ENCODE results near the gene TXLNG. TPM values are rescaled to one million over a fixed set of nuclear protein-coding genes. Genes with fewer than 3 reads are reported as not detected.
A peak's percentile ranks its signal among the peaks of the same experiment; 100 is the strongest.

TXLNG gene
- total and polyA plus RNA-seq, 2 donors (not counting 1 experiment from before 2014, with no cell fraction given), result 12.5 to 13.1 TPM

DNA sequence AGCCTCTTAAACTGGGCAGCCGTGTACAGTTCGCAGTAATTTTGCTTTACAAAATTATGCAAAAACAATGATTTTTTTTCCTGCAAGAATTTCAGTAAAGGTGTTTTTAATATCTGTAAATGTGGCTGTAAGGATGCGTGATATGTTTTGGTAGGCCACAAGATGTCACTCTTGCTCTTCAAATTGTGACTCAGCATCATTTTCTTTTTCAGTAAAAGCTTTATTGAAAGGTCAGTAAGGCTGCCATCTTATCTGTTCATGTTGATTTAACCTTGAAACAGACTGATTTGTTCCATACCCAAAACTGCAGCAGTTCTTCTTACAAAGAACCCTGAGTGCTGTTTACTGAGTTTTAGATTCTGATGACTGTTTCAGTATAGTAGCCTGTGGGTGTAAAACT is 39.9 kb downstream of the TXLNG start:
- Histone ChIP-seq H2AFZ (ENCODE audit: insufficient read depth, low read depth, low read length, poor library complexity, severe bottlenecking) (no peak overlapping the region), H3K79me2 (ENCODE audit: control insufficient read depth, insufficient read depth, low read length) (no peaks in the 10 kb centered on the region), H3K9ac (ENCODE audit: low read length) (no peak overlapping the region), H3K9me3 (ENCODE audit: control extremely low read depth in 1 of 3, control insufficient read depth in 2 of 3, insufficient read depth in 1 of 3, low read length in 2 of 3) (no peaks in the 10 kb centered on the region), H3K4me3 (ENCODE audit: control extremely low read depth in 1 of 5, extremely low read depth in 1 of 5, insufficient read depth in 1 of 5, low read depth in 2 of 5, low read length in 4 of 5) (no peak overlapping the region), H3K27me3 (replicated peaks in 1 of 4; ENCODE audit: control extremely low read depth in 1 of 4, control insufficient read depth in 3 of 4, insufficient read depth in 4 of 4, low read length in 3 of 4) (no peaks in the 10 kb centered on the region), H3K36me3 (replicated peaks in 1 of 2; ENCODE audit: control extremely low read depth in 1 of 2, control insufficient read depth in 1 of 2, extremely low read depth in 1 of 2, insufficient read depth in 2 of 2, low read length in 1 of 2) (peaks cover 0 to 14% of the 10 kb centered on the region in 2 experiments), H4K20me1 (ENCODE audit: control insufficient read depth, insufficient read depth, low read length, poor library complexity, severe bottlenecking) (no peaks in the 10 kb centered on the region), H3K27ac (ENCODE audit: low read length in 2 of 2) (no peak overlapping the region), H3K4me1 (ENCODE audit: control insufficient read depth in 2 of 2, insufficient read depth in 2 of 2, low read length in 2 of 2) (no peaks in the 10 kb centered on the region), H3K4me2 (replicated peaks; ENCODE audit: low read depth, low read length, poor library complexity, severe bottlenecking) (no peak overlapping the region)
- Mint-ChIP-seq H3K27ac (no peak overlapping the region), H3K4me3 (no peak overlapping the region), H3K4me1 (no peaks in the 10 kb centered on the region), H3K27me3 (no peaks in the 10 kb centered on the region), H3K9me3 (ENCODE audit: insufficient read depth) (no peaks in the 10 kb centered on the region)
- intact Hi-C loops (cut with micrococcal nuclease), result loop anchor here (1.0 kb wide), 1 partner anchor 66 kb away; no protein-coding TSS in a partner anchor
- no CpG with 5 or more reads among the region's 3 CpGs for WGBS (ENCODE audit: insufficient coverage)
- ATAC-seq (ENCODE audit: low read depth) (no peak), DNase-seq (peak; percentile 41)
- TF ChIP-seq, protein P1, sequence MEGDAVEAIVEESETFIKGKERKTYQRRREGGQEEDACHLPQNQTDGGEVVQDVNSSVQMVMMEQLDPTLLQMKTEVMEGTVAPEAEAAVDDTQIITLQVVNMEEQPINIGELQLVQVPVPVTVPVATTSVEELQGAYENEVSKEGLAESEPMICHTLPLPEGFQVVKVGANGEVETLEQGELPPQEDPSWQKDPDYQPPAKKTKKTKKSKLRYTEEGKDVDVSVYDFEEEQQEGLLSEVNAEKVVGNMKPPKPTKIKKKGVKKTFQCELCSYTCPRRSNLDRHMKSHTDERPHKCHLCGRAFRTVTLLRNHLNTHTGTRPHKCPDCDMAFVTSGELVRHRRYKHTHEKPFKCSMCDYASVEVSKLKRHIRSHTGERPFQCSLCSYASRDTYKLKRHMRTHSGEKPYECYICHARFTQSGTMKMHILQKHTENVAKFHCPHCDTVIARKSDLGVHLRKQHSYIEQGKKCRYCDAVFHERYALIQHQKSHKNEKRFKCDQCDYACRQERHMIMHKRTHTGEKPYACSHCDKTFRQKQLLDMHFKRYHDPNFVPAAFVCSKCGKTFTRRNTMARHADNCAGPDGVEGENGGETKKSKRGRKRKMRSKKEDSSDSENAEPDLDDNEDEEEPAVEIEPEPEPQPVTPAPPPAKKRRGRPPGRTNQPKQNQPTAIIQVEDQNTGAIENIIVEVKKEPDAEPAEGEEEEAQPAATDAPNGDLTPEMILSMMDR (IDR thresholded peaks at IDR 0.05), result peak; percentile 60
- TF ChIP-seq EZH2 (IDR thresholded peaks at IDR 0.05; ENCODE audit: borderline replicate concordance, insufficient read depth, low read depth, low read length, poor library complexity, severe bottlenecking), result no peak
- CTCF ChIA-PET, result interaction anchor here (0.6 to 5.8 kb wide), 15 partner anchors 9 to 256 kb away, joined by 3 to 90 read pairs (median 4); partner anchors contain the start of gene REPS2
- POLR2A ChIA-PET, result no interaction called here

DNA sequence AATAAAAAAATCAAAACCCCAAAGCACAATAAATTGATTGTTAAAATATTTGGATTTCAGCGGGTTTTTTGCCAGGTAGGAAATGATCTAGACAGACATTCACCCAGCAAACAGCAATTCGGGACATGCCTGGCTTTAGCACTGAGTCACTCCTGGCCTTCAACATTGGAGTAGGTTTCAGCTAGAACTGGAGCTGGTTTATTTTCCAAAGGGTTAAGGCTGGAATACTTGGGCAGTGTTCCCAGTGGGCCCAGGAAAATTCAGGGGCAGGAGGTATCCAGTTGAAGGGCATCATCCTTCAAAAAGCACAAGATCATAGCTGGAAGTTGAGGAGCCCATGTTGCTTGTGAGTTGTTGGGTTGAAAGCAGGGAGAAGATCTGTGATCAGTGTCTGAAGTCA is 41.0 kb downstream of the TXLNG start:
- POLR2A ChIA-PET, result no interaction called here

More for the DNA sequence above, 41.0 kb downstream of the TXLNG start:
- Mint-ChIP-seq H3K4me1 (no peaks in the 10 kb centered on the region), H3K27me3 (no peaks in the 10 kb centered on the region), H3K27ac (no peak overlapping the region), H3K4me3 (no peak overlapping the region), H3K9me3 (ENCODE audit: insufficient read depth) (no peaks in the 10 kb centered on the region)
- intact Hi-C loops (cut with micrococcal nuclease), result no loop called here
- Histone ChIP-seq H3K9ac (ENCODE audit: low read length) (no peak overlapping the region), H3K27me3 (replicated peaks in 1 of 4; ENCODE audit: control extremely low read depth in 1 of 4, control insufficient read depth in 3 of 4, insufficient read depth in 4 of 4, low read length in 3 of 4) (no peaks in the 10 kb centered on the region), H3K36me3 (replicated peaks in 1 of 2; ENCODE audit: control extremely low read depth in 1 of 2, control insufficient read depth in 1 of 2, extremely low read depth in 1 of 2, insufficient read depth in 2 of 2, low read length in 1 of 2) (peaks cover 0 to 13% of the 10 kb centered on the region in 2 experiments), H3K4me2 (replicated peaks; ENCODE audit: low read depth, low read length, poor library complexity, severe bottlenecking) (no peak overlapping the region), H3K27ac (ENCODE audit: low read length in 2 of 2) (no peak overlapping the region), H3K4me3 (ENCODE audit: control extremely low read depth in 1 of 5, extremely low read depth in 1 of 5, insufficient read depth in 1 of 5, low read depth in 2 of 5, low read length in 4 of 5) (no peak overlapping the region), H4K20me1 (ENCODE audit: control insufficient read depth, insufficient read depth, low read length, poor library complexity, severe bottlenecking) (no peaks in the 10 kb centered on the region), H2AFZ (ENCODE audit: insufficient read depth, low read depth, low read length, poor library complexity, severe bottlenecking) (no peak overlapping the region), H3K9me3 (ENCODE audit: control extremely low read depth in 1 of 3, control insufficient read depth in 2 of 3, insufficient read depth in 1 of 3, low read length in 2 of 3) (no peaks in the 10 kb centered on the region), H3K4me1 (ENCODE audit: control insufficient read depth in 2 of 2, insufficient read depth in 2 of 2, low read length in 2 of 2) (no peaks in the 10 kb centered on the region), H3K79me2 (ENCODE audit: control insufficient read depth, insufficient read depth, low read length) (no peaks in the 10 kb centered on the region)
- ATAC-seq (ENCODE audit: low read depth), result no peak
- DNase-seq, result no peak
- TF ChIP-seq EZH2 (IDR thresholded peaks at IDR 0.05; ENCODE audit: borderline replicate concordance, insufficient read depth, low read depth, low read length, poor library complexity, severe bottlenecking), result no peak
- CTCF ChIA-PET, result interaction anchor here (1.1 to 5.8 kb wide), 6 partner anchors 56 to 255 kb away, joined by 4 to 90 read pairs (median 8); no protein-coding TSS in a partner anchor
- no CpG with 5 or more reads among the region's 2 CpGs for WGBS (ENCODE audit: insufficient coverage)

Data from B cell (primary cell).